Activated CD4-positive, alpha-beta T cell treated with anti-CD3 and anti-CD28 coated beads for 48 hours (primary cell): ENCODE results near the gene STX18.

Source experiments
- DNase-seq: peaks from one replicate; pipeline ENCODE4 v3.0.0-alpha.2; 2020

STX18 gene

DNA sequence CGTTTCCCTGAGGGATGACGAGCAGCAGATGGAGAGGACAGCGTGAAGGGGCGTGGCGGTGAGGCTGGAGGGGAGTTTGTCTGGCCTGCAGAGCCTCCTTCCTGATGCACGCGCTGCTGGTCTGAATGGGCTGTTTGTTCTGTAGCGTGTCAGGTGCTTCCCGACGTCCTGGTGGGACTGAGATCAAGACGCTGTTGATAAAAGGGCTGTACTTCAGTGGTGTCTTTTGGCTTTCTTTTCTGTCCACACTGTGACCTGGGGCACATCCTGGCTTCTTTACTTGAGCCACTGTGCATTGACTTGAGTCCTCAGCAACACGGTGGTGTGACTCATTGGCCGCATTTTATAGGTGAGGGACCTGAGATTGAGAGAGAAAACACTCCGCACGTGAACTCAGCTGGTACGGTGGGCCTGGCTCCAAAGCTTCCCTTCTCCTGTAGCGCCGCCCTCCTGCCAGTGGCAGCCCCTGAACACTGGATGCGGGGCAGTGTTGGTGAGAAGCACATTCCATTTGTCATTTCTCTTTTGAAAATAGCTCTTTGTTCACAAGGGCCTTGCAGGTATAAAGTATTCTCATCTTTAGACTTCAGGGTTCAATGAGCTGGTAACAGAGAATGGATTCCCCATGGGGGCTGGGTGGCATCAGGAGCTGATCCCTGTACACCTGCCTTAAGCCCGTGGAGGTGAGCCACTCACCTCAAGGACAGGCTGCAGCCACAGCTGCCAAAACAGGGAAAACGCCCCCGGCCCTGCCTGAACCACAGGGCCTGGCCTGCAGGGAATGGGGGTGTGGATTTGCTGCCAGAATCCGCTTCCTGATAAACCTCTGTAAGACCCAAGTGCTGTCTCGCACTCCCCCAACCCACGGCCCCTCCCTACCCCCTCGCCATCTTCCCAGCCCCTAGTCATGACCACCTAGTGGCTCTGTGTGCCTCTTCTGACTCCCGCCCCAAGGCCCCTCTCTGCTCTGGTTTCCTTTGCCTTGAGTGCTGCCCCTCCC lies 125.7 kb downstream of the STX18 start:
- no peak for DNase-seq

DNA sequence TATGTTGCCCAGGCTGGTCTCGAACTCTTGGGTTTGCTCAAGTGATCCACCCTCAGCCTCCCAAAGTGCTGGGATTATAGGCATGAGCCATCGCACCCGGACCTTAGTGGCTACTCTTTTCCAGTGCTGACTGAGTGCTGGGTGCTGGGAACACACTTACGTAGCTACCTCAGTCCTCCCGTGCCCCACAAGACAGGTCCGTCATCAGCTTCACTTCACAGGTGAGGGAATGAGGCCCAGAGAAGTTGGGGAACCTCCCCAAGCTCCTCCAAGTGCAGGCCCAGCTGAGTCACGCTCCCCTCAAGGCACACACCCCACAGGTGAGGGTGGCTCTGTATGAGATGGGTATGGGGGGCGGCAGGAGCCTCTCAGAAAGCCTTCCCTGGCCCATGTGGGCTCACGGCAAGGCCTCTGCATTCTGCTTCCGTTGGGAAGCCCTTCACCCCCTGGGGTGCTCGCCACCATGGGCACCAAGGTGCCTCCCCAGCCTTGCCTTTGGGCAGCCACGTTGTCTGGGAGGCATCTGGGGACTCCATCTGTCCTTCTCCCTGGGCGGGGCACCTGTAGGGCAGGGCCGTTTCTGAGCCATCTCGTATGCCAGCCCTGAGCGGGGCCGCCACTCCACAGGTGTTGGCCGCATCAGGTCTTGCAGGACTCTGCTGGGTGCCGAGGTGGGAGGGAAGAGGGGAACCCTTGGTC lies 126.6 kb downstream of the STX18 start:
- no peak for DNase-seq

- no peak for DNase-seq
Observed at GRCh38 chr4:4413806-4414205, 128.0 kb downstream of the STX18 start.

DNA sequence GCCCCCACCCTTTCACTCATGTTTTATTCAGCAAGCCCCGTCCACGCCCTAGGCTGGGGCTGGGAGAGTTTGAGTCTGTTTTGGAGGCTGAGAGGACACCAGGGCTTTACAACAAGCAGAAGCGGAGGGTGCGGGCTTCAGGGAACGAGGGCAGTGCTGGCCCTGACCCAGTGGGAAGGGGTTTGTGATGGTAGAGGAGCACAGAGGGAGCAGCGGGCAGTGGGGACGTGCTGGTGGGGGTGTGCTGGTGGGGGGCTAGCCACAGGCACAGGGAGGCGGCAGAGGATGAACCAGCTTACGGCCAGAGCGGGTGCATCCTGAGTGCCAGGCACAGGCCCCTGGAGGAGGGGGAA lies 128.5 kb downstream of the STX18 start:
- no peak for DNase-seq

- DNase-seq: no peak
Observed at GRCh38 chr4:4412641-4413372, 129.0 kb downstream of the STX18 start.

DNA sequence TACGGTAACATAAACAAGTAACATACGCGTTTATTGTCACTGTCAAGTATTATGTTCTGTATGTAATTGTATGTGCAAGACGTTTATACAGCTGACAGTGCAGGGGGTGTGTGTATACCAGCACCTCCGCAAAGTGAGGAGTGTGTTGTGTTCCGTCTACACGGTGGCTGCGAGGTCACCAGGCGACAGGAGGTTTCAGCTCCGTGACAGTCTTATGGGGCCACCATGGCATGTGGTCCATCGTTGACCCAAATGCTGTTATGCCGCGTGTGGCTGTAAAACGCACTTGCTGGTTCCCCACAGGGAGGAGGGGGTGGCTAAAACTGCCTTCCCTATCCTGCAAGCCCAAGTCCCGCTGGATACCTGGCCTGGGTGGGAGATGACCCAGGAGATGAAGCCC lies 129.9 kb downstream of the STX18 start:
- no peak for DNase-seq

GRCh38 chr4:4410271-4410670 lies 131.6 kb downstream of the STX18 start:
- no peak for DNase-seq

GRCh38 chr4:4409416-4410115 lies 132.3 kb downstream of the STX18 start:
- DNase-seq: no peak

GRCh38 chr4:4408576-4409335 lies 133.1 kb downstream of the STX18 start:
- DNase-seq: no peak

- no peak for DNase-seq
Observed at GRCh38 chr4:4408132-4408523, 133.7 kb downstream of the STX18 start.

DNA sequence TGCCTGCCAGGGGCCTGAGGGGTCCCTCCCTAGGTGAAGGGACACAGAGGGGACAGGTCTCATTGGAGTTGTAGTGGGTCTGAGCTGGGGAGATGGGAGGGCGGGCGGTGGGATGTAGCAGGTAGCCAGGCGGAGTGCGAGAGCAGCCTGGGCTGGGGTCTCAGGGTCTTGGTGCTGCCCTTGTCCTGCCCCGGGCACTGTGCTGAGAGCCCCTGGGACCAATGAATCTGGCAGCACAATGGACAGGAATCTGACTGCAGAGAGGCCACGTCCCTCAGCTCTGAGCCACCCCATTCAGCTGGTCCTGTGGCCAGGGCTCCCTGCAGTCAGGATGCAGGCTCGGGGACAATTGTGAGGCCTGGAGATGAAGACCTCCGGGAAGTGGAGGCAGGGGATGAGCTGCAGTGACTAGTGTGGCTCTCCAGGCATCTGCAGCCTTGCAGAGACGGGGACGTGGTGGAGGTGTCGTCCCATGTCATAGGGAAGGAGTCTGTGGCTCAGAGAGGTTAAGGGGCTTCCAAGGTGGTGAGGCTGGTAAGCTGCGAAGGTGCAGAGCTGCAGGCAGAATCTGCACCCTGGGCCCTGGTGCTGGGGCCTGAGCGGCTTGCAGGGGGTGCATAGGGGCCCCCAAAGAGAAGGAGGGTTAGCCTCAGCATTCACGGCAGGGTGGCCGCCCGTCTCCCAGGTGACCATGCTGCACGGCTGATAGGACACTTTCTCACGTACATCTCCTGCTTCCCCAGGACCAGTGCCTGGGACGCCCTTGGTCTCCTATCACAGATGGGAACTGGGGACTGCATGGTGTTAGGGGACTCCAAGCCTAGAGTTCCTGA lies 134.3 kb downstream of the STX18 start:
- no peak for DNase-seq

- no peak for DNase-seq
Observed at GRCh38 chr4:4406455-4407298, 135.2 kb downstream of the STX18 start.

DNA sequence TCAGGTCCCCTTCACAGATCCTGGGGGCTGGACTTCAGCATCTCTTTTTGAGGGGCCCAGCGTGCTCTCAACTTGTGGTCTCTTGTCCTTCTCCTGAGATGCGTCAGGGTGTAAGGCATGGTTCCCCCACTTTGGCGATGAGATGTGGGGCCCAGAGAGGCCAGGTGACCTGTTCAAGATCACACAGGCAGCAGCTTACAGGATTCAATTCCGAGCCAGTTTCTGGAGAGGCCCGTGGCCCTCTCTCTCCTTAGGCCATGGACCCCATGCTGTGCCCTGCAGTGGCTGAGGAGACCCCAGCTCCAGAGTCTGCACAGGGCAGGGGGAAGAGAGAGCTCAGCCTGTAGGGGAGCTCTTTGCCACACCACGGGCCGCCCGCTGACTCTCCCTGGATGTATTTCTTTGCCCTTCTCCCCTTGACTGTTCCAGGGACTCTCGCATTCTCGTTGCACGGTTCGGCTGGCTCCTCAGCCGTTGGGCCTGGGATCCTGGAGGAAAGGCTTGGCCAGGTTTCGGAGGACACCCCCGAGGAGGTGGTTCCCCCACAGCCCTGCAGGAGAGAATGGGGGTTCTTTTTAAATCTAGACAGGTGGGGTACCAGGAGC lies 136.4 kb downstream of the STX18 start:
- DNase-seq: no peak

DNA sequence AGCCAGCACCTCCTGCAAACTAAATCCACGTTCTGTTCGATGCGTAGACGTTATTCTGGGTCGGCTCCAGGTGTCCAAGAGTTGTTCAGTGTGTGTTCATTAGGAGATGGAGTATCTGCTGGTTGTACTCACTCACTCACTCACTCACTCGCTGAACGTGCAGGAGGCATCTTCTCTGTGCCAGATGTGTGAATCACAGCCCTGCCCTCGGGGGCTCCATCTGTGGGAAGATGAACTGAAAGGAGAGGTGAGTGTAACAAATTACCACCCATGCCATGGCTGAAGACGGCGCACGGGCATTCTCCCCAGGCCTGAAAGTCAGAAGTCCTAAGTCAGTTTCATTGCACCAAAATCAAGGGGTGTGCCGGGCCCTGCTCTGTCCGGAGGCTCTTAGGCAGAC lies 138.9 kb downstream of the STX18 start:
- no peak for DNase-seq

DNA sequence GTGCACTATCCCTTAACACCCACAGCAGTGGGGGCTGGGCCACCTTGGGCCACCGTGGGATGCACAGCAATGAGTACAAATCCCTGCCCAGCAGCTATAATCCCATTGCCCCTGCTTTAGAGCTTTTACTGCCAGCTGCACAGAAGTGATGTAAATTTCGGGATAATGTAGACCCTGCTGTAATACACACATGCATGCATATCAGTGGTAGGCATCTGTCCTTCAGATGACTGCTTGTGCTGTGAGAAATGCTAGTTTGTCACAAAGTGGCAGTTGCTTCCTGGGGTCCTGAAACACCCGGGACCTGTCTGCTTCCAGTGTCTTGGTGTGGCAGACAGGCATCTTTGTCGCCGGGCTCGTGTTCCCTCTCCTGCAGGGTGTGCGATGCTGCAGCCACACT lies 140.8 kb downstream of the STX18 start:
- DNase-seq: no peak

- DNase-seq: no peak
Observed at GRCh38 chr4:4398430-4398829, 143.4 kb downstream of the STX18 start.

- DNase-seq: no peak
Observed at GRCh38 chr4:4397441-4397819, 144.4 kb downstream of the STX18 start.

GRCh38 chr4:4396628-4397440 lies 145.0 kb downstream of the STX18 start:
- DNase-seq: no peak
